Head of caudate nucleus (tissue), 42 donors: ENCODE measurements around the gene RAB3IP.
A peak's percentile ranks its signal among the peaks of the same experiment; 100 is the strongest.
"Not testable (repeated sequence)": the region's sequence is repeated elsewhere in the genome, so short reads cannot be mapped to it uniquely, and the experiment has no call there.

Experiments
- DNase-seq, 42 donors: peaks; one replicate each; pipeline versions ENCODE4 v3.0.0 to v3.0.0-alpha.2; 2020 to 2021; ENCODE audit warnings: mixed read lengths in 7 of 42
- intact Hi-C: fragments of 100-400 bp; cut with DNase I; formaldehyde crosslinking; loops from one replicate; pipeline ENCODE4 v1.15.0; 2022

Gene RAB3IP

DNA sequence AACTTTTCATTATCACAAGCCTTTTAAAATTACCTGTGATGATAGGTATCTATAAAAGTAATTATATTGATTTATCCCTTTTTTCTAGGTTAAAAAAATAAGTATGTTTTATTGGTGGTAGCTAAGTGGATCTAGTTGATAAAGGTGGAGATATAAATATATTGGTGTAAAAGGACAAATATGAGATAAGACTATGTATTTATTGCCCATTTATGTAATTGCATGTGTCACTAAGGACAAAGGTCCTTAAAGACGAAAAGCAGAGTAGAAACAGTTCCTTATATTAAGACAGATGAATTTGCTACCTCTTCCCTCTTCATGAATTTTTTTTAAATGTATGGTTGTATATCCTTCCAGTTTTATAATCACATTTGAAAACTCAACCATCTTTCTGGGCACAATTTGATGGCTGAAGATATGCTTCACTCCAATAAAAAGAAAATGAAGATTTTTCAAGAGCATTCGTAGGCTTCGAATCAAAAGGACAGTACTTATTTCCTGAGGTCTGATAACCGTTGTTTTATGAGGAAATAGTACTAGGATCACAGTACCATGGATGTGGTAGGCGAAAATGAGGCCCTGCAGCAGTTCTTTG lies 86.4 kb downstream of the RAB3IP start, which contains the start of gene MYRFL:
MYRFL (plus strand) TSS at position 262 of the 595 bp plus-strand sequence; CDS start at position 553, 291 bp downstream.
- intact Hi-C loops: no loop called here

DNA sequence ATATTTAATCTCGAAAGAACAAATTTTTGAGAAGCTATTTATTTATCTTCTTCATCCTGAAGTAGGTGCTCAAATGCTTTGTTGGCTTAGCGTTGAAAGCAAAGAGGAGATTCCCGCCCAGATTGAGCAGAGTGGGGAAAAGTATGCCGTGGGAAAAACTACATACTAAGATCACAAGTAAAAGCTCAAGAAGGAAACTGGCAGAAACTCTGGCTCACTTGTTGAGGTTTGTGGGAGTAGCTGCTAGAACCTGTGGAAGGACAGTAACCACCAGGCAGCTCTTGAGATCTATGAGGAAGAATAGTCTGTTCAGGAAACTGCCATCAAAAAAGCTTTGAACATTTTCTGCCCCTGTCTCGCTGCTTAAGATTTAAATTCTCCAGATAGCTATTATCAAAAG lies 90.2 kb downstream of the RAB3IP start:
- no peak for DNase-seq
- intact Hi-C loops: no loop called here

More for the DNA sequence above, 86.4 kb downstream of the RAB3IP start, which contains the start of gene MYRFL:
- DNase-seq: no peak

DNA sequence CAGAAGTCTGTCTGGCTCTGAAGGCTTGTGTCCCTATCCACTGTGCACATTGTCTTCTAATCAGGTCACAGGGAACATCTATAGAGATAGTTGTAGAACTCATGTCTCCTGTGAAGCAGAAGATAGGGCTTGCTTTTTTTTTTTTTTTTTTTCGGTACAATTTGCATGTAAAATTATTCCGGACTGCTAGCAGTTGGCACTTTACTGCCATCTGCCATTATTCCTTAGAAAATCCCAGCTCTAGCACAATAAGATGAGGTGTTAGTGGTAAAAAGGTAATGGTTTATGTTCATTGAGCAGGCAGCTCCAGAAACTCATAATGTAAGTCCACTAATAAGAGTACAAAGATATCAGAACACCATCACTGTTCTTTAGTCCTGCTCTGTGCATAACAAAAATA lies 95.0 kb downstream of the RAB3IP start:
- intact Hi-C loops: no loop called here
- DNase-seq: no peak

- no peak for DNase-seq
- intact Hi-C loops: no loop called here
These were observed 95.5 kb downstream of the RAB3IP start for GRCh38 chr12:69834147-69834546.

- intact Hi-C loops: no loop called here
- DNase-seq: no peak
These were observed 95.9 kb downstream of the RAB3IP start for GRCh38 chr12:69834576-69834975.

DNA sequence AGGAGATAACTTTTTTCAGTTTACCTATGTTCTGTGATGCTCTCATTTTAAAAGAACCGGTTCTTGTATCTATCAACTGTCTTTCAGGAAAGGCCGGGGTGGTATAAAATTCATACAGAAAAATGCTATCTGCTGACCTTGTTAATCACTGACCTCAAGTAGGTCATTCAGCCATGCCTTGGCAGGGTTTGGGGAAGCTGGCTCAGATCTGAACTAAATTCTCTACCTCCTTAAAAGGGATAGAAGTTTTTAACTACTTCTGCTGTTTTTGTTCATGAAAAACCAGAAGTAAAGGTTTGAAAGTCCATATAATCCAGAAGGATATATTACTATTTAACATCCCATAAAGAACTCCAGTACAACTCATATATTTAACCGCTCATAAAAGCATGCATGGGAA lies 96.4 kb downstream of the RAB3IP start:
- intact Hi-C loops: no loop called here
- DNase-seq: no peak

- no peak for DNase-seq
- intact Hi-C loops: no loop called here
These were observed 97.4 kb downstream of the RAB3IP start for GRCh38 chr12:69836015-69836414.

- peak in 21 of 42 donors; percentile 7 to 68 (median 28) for DNase-seq
- intact Hi-C loops: no loop called here
These were observed 98.5 kb downstream of the RAB3IP start for GRCh38 chr12:69837191-69837590.

DNA sequence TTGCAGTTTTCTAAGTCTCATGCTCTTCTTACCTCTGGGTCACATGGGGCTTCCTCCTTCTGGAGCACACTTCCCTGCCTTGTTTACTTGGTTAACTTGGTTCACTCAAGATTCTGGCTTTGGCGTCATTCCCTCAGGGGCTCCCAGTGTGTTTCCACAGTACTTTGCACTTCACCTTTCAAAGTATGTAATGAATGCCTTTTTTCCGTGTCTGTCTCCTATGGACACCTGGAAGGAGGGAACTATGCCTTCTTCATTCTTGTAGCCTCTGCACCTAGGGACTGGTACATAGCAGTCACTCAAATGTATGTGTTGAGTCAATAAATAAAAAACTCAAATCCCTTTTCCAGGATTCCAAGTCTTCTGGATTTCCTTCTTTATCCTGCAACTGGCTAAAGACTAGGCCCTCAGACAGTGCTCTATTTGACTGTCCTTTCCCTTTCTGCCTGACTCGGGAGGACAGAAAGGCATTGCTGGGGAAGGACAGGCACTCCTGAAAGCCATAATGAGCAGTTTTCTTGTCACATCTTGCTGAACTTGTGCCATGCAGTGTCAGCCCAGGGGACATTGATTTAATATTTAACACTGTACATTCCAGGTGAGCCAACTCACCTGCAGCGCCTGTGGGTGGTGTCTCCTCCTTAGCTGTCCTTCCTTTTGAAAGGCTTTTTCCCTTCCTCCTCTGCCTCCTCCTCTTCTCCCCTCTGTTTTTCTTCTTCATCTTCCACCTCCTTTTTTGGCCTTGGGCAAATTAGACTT lies 99.2 kb downstream of the RAB3IP start:
- DNase-seq: no peak
- intact Hi-C loops: no loop called here

GRCh38 chr12:69840727-69841126 lies 102.1 kb downstream of the RAB3IP start:
- no peak for DNase-seq
- intact Hi-C loops: no loop called here

DNA sequence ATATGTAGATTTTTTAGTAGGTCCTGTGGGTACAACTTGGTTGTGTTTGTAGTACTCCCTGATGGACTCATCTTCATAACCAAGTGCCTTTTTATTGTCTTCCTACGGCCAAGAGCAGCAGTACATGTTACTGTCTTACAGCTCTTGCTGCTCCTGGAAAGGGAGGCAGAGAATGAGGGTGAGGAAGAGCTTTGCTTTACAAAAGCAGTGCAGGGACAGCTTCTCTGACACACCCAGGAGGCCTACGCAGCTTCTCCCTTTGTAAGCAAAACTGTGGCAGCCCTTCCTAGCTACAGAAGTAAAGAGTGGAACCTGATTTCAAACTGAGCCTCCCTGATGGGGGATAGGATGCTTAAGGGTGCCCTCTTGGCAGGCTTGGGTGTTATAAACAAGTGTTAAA lies 104.9 kb downstream of the RAB3IP start:
- intact Hi-C loops: no loop called here

DNA sequence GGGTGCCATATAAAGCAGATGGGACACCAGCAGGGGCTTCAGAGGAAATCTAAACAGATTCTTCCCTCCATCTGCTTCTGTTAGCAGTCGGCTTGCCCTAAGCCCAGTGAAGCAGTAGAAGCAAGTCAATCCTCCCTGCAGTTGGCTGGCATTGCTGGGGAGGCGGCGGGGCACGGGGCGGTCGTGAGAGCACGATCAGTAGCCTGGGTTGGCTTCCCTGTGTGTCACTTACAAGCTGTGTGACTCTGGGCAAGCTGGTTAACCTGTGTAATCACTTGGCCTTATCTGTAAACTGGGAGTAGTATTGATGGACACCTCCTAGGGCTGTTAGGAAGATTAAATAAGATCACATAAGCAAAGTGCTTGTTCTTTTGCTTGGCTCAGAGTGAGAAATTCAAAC lies 105.8 kb downstream of the RAB3IP start:
- DNase-seq: no peak
- intact Hi-C loops: no loop called here

More for the DNA sequence above, 104.9 kb downstream of the RAB3IP start:
- DNase-seq: no peak

DNA sequence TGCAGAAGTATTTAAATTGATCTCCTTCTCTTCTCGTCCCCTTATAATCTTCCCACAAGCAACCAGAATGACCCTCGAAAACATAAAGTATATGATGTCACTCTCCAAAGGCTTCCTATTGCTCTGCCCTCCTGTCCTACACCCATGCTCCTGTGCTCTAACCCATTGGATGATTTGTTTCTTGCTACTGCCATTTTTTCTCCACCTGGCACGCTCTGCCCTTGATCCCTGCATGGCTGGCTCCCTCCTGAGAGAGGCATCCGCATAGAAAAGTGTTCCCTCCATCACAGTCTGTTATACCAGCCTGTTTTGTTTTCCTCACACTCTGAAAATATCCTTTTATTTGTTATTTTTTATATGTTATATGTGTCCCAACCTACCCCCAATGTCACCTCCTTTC lies 106.2 kb downstream of the RAB3IP start:
- DNase-seq: no peak
- intact Hi-C loops: no loop called here

DNA sequence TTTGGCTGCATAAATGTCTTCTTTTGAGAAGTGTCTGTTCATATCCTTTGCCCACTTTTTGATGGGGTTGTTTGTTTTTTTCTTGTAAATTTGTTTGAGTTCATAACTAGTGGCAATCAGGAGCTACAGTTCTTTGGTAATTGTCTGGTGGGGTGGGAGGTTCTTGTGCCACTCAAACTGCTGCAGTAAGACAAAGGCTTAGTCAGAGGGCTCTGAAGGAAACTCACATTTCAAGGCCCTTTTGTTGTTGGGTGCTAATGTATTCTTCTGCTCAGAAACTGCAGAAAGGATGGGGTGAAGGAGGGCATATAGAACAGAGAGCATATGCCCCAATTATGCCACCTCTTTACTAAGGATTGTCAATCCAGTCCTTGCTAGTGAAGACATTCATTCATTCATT lies 108.3 kb downstream of the RAB3IP start:
- peak in 18 of 42 donors; percentile 10 to 59 (median 28) for DNase-seq
- intact Hi-C loops: no loop called here

- intact Hi-C loops: no loop called here
- no peak for DNase-seq
These were observed 113.3 kb downstream of the RAB3IP start for GRCh38 chr12:69851976-69852375.

- intact Hi-C loops, DNase-seq: not testable (repeated sequence)
These were observed 114.7 kb downstream of the RAB3IP start for GRCh38 chr12:69853176-69853961.

GRCh38 chr12:69866698-69867097 lies 128.0 kb downstream of the RAB3IP start:
- intact Hi-C loops: no loop called here

GRCh38 chr12:69868695-69869094 lies 130.0 kb downstream of the RAB3IP start:
- no peak for DNase-seq
- intact Hi-C loops: no loop called here

More at GRCh38 chr12:69866698-69867097, 128.0 kb downstream of the RAB3IP start:
- DNase-seq: no peak

- DNase-seq: no peak
- intact Hi-C loops: no loop called here
These were observed 134.1 kb downstream of the RAB3IP start for GRCh38 chr12:69872804-69873203.
